ENCODE data around the gene RTL1.

RTL1 gene

GRCh38 chr14:100846309-100846859 lies 57.1 kb downstream of the RTL1 start:
- no peak for DNase-seq (ENCODE audit: low read depth)

GRCh38 chr14:100845341-100845740 lies 58.2 kb downstream of the RTL1 start:
- DNase-seq (ENCODE audit: low read depth): no peak

DNA sequence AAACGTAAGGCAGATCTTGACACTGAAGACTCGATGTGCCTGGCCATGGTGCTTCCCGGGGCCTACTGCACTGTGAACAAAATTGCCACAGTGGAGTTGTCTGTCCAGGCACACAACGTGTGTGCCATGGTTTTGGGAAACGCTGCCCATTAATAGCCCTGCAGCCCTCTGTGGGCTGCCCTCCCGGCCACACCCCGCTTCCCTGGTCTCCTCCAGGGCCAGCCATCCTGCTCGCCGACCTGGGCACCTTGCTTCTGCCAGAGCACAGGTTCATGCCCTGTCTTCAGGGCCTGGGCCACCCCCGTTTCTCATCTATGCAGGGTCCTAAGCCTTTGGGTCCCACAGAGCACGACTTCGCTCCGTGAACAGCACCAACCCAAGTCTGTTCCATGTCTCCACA lies 58.7 kb downstream of the RTL1 start:
- DNase-seq (ENCODE audit: low read depth): no peak

DNA sequence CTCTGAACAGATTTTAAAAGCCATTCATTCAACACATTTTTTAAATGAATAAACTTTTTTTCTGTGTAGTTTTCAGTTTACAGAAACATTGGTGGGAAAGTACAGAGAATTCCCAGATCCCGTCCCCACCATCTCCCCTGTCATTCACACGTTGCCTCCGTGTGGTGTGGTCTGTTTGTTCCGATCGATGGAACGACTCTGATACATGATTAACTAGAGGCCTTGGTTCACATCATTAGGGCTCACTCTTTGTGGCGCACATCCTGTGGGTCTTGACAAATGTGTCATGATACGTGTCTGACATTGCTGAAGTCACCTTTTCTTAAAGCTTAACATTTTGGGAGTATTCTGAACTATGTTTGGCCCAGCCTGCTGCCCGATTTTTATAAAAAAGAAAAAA lies 59.1 kb downstream of the RTL1 start:
- DNase-seq (ENCODE audit: low read depth): no peak

DNA sequence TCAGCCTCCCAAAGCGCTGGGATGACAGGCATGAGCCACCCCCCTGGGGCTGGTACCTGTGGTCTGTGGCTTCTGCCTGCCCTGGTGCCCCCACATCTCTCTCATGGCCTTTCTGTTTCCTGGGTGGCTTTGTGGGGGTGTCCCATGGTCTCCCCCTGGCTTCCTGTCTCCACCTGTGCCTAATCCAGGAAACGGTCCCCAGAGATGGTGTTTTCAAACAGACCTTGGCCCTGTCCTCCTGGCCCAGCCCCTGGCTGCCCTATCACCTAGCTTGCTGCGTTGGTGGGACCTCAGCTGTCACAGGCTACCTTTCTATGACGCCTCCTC lies 59.5 kb downstream of the RTL1 start:
- no peak for DNase-seq (ENCODE audit: low read depth)

DNA sequence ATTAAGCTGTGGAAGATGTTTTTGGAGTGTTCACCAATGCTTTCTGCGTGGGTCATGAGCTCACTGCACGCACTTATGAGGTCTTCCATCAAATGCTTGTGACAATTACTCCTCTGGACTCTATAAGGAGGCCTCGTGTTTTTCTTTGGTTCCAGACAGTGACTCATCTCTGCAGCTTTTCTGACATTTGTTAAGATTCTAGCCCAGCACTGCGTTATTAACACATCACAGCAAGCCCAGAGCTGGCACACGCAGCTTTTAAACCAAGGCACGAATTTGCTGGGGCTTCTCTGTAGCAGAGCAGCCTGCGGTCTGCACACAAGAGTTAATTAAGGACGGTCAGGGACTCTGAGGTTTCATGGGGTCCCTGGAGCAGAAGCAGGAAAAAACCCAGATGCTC lies 60.7 kb downstream of the RTL1 start:
- DNase-seq (ENCODE audit: low read depth): no peak

- no peak for DNase-seq (ENCODE audit: low read depth)
Observed at GRCh38 chr14:100841761-100842403, 61.6 kb downstream of the RTL1 start.

GRCh38 chr14:100841066-100841760 lies 62.3 kb downstream of the RTL1 start:
- no peak for DNase-seq (ENCODE audit: low read depth)

DNA sequence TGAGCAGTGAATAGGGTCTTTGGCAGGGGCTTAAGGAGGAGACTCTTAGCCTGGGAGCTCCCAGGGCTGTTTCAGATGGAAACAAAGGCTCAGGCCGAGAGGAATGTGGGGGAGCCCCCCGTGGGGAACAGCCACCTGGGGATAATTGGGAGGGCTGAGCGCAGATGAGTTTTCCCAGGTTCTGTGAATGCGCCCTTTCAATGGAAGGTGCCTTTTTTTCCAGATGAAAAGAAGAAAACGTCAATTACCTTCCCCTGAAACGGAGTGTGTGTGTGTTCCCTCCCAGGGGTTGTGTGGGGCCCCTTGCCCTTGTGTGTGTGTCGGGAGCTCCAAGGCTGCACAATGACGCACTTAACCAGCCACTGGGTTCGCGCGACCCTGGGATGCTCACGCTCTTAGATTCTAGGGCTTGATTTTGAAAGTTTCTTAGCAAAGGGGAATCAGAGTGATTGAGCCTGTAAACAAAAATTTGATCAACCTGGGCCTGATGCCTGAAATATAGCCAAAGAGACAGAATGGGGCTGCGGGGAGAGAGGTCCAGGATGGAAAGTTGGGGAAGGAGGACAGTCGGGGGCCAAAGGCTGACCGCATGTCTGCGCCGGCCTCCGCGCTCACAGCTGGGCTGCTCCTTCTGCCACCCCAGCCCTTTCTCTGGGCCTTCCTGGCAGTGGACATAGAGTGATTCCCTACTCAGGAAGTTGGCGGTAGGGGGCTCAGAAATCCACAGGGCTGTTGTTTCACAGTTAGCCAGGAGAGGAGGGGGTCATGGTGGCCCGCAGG lies 63.0 kb downstream of the RTL1 start:
- no peak for DNase-seq (ENCODE audit: low read depth)

GRCh38 chr14:100839681-100840111 lies 63.8 kb downstream of the RTL1 start:
- DNase-seq (ENCODE audit: low read depth): no peak

DNA sequence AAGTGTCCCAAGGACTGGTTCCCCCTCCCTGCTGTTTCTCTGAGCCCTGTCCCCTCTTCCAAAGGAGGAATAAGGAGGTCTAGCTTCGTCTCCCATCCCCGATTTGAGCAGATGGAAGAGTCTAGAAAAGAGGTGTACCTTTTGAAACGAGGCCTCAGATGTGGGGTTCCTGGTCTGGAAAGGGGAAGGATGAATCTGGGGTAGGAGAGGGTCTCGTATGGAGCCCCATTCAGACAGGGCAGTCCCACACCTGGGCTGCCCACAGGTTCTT lies 64.3 kb downstream of the RTL1 start:
- no peak for DNase-seq (ENCODE audit: low read depth)

DNA sequence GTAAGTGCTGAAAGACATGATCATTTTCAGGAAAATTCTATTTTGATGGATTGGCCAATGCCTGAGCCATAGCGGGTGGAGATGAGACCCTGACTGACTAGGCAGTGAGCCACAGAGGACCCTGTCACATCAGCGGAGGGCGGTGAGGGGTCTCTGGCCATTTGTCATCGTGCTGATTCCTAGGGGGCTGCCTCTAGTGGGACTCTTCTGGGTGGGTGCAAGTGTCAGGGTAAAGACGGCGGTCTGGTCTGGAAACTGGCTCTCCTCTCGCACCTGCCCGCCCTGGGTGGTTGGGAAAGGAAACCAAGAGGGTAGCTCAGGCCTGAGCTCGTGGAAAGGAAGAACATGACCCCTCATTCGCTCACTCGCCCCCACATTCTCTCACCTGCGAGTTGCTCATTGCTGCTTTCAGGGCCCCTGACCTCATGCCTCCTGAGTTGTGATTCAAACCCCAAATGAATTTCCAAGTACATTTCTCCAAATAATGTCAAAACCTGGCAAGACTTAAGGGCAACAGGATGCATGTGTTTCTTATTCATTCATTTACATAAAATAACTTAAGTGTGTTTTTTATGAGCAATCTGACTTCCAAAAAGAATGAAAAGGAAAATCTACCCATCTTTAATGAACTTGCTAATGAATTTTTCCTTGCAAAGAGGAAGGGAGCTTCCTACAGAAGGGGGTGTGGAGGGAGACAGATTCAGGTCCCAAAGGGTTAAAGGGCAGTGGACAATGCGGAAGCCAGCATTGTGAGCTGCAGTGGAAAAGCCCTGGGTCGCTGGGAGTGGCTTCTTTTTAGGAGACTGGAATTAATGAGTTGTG lies 64.8 kb downstream of the RTL1 start:
- DNase-seq (ENCODE audit: low read depth): no peak

- DNase-seq (ENCODE audit: low read depth): no peak
Observed at GRCh38 chr14:100837805-100838350, 65.6 kb downstream of the RTL1 start.

- DNase-seq (ENCODE audit: low read depth): no peak
Observed at GRCh38 chr14:100836941-100837804, 66.3 kb downstream of the RTL1 start.

DNA sequence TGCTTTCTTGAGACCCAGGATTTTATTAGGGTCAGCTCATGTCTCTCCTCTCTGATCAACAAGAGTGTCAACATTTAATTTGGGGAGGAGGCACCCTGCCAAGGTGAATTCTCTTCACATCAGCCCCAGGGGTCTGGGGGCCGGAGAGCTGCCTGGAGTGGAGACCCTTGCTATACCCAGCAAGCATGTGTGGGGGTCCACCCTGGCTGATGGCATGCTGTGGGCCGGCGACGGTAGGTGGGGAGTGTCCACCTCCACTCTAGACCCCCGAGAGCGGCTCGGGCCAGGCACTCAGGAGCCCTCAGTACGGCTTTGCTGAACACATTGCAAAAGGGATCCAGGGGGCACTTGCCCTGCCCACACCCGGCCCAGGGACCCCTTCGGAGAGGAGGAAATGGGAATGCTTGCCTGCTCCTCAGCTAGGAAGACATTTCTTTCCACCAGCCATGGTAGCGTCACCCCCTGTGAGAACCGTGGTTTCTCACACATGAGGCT lies 67.2 kb downstream of the RTL1 start:
- no peak for DNase-seq (ENCODE audit: low read depth)

DNA sequence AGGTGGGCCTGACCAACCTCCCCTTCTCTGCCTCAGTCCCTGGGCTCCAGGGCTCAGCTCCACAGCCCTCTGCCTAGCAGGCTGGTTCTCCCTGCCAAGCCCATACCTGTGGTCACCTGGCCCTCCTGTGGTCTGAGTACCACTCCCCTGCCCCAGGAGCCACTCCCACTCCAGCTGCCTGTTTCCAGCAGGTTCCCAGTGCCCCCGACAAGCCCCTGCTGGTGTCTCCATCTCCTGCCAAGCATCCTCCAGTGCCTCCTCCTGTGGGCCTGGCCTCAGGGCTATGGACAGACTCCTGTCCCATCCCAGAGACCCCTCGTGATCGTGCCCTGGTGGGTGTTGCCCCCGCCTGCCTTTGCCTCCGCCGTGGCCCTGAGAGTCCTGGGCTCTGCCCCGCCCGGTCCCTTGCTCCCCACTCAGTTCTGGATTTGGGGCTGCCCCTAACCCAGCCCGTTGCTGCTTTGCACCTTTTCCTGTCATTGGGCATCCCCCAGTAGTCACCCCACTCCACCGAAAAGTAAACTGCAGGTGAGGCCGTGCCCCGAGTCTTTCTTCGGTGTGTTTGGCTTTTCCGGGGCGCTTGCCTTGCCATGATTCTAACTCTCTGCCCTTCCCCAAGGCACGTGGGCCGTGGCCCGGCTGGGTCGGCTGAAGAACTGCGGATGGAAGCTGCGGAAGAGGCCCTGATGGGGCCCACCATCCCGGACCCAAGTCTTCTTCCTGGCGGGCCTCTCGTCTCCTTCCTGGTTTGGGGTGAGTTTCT lies 67.8 kb downstream of the RTL1 start:
- no peak for DNase-seq (ENCODE audit: low read depth)

- DNase-seq (ENCODE audit: low read depth): no peak
Observed at GRCh38 chr14:100834794-100835547, 68.6 kb downstream of the RTL1 start.

DNA sequence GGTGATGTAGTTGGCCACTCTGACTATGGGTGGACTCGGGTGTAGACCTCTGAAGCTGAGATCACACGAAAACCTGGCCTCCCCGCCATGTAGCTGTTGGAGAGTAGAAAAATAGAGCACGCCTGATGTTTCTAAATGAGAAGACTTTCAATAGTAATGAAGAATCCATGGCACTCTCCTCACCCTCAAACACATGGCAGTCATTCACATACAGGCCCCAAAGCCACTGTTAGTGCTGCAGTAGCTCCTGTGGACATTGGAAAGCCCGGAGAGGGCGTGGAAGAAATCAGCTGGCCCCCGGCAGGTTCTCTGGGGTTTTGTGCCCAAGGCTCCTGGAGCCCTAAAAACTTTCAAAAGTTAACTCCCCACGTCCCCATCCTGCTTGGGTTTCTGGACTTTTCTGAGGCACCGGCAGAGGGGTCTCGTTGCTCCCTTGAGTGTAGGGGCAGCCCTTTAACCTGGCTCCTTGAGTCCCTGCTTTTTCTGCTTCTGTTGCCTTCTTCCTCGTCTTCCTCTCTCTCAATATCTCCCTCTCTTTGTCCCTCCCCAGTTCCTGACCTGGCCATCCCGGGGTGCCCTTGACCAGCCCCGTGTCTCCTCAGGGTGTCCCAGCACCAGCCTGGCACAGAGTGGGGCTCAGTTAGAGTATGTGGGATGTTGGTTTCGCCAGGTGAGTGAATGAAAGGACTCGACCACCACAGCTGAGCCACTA lies 69.3 kb downstream of the RTL1 start:
- no peak for DNase-seq (ENCODE audit: low read depth)
